Stimulated activated CD8-positive, alpha-beta memory T cell treated with anti-CD3 and anti-CD28 coated beads, Interleukin-15, amount 100 ng/mL, for 24 hours (primary cell): ENCODE results near the gene EMD.

Experiments used
- DNase-seq: peaks from one replicate; pipeline ENCODE4 v3.0.0-alpha.2; 2020; ENCODE audit warnings: low read depth

Gene EMD

DNA sequence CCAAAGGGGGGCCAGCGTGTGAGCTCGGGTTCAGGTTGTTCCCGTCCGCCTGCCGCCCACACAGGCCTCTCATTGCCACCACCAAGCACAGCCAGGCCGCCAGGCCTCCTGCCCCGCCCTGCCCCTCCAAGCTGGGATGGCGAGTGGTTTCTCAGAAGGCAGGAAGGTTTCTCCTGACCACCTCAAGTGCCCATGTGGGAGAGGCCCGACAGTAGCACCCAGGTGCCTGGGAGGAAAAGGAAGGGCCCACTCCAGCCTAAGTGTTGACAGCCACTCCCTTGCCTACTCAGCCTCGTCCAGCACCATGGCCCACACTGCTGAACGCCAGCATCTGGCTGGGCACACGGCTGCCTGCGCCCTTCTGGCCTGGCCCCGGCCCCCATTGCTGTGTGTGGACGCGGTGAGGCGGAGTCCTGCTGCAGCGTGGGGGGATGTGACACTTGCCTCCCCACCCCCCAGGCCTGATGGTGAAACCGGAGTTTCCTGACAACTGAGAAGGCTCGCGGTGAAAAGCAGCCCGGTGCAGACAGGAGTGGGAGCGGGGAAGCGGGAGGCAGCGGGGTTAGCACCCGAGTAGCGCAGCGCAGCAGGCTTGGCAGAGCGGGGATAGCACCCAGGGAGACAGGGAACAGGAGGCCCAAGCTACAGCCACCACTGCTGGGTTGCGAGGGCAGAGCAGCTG, 23.9 kb upstream of the EMD start:
- DNase-seq = no peak

DNA sequence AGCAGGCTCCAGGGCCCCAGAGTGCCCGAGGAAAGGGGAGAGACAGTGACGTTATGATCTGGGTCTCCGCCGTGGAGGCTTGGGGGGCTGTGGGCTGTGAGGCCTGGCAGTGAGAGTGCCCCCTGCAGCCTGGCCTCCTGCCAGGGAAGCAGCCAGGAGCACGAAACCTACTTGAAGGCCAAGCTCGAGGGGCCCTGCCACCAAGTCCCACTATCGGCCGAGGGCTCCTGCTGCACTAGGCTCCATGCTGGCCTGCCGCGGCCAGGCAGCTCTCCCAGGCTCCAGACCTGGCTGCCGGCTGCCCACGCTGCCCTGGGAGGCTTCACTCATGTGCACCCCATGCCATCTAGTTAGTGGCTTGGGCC, 23.3 kb upstream of the EMD start:
- DNase-seq = no peak

DNA sequence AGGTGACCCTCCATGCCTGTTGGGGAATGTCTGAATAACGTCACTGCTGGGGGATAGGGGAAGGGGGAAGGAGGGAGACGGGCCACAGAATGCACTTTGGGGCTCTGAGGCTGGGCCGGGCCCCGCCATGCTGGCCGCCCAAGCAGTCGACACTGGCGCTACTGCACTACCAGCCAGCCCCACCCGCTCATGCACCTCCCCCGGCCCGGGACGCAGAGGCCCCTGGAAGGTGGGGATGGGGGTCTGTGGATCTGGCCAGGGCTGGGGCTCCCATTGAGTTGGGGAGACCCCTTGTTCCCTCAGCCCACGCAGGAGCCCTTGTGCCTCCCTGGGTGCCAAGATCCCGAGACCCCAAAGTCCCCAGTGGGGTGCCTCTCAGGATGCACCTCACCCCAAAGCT, 22.5 kb upstream of the EMD start:
- DNase-seq = no peak

DNA sequence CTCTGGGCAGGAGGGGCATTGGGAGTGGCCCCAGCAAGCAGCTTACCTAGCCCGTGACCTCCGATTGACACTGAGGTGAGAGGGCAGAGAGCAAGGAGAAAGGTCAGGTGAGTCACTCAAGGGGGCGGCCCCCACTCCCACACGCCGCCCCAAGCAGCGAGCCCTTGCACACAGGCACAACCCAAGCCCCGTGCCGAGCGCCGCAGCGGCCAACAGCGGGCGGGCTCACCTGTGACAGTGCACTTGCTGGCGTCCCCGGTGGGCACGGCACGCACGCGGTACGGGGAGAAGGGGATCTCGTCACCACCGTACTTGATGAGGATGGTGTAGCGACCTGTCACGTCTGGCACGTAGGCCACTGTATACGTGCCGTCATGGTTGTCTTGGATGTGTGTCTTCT, 21.9 kb upstream of the EMD start:
- no peak for DNase-seq

DNA sequence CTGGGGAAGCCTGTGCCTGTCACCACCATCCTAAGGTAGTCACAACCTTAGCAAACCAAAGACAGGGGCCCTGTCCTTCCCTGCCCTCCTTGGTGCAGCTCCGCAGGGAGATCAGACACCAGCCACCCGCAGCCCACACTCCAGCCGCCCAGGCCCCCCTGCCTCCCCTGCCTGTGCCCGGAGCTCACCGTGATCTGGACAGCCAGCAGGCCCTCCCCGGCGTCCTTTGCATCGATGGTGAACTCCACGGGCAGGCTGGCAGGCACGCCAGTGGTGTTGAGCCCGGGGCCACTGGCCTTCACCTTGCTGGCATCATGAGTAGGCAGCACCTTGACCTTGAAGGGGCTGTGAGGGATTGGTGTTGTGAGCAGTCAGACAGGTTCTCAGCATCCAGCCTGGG, 21.1 kb upstream of the EMD start:
- no peak for DNase-seq

DNA sequence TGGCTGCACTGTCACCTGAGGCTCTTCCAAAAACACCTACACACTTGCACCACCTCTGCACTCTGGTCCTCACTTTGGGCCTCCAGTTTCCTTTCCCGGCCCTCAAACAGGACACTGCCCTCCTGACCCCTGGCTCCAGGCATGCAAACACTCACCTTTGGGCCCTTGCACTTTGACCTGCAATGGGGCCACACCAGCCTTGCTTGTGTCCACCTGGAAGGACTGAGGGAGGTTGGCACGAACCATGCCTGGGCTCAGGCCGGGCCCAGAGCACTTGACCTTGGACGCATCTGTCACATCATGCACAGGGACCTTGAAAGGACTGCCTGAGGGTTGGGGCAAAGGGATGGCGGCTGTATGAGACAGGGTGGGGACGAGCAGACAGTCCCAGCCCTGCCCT, 20.3 kb upstream of the EMD start:
- DNase-seq = no peak

GRCh38 chrX:154359362-154360154, 19.5 kb upstream of the EMD start:
- DNase-seq = no peak

DNA sequence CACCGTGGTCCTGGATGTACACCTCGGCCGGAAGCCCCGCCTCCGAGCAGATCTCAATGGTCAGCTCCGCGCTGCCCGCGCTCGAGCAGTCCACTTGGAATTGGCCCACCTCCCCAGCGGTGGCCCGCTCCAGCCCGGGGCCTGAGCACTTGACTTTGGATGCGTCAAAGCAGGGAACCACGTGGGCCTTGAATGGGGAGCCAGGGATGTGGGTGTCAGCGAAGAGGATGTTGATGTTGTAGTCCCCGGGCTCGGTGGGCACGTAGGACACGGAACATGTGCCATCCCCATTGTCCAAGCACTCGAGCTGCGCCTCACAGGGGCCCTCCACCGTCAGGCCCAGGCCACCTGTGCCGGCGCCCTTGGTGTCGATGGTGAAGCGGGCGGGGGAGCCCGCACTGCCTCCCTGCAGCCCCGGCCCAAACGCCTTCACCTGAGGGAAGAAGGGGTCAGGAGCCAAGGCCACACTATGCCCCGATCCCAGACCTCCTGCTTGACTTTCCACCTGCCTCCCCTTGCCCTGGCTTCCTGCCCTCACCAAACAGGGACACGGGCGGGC, 18.9 kb upstream of the EMD start:
- no peak for DNase-seq

GRCh38 chrX:154362085-154362742, 16.9 kb upstream of the EMD start:
- no peak for DNase-seq

- DNase-seq = no peak
Observed at GRCh38 chrX:154363706-154364439, 15.2 kb upstream of the EMD start.

DNA sequence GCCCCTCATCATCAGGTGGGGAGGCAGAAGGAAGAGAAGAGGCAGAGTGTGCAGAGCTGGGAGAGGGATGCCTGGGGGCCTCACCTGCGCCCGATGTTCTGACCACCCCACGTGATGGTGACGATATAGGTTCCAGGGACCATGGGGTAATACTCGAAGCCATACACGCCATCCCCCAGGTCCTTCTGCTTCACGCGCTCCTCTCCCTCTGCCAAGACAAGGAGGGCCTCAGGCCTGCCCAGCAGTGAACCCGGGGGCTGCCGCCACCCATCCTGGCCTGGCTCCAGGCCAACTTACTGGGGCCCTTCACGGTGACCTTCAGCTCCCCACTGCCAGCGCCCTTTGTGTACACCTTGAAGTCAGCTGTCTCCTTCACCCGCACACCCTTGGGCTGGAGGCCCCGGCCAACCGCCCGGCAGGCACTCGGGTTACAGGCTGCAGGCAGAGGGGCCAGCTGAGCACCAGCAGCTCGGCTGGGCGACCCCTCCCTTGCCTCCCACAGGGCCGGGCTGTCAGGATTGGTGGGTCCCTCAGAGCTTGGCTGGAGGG, 14.0 kb upstream of the EMD start:
- DNase-seq = no peak

DNA sequence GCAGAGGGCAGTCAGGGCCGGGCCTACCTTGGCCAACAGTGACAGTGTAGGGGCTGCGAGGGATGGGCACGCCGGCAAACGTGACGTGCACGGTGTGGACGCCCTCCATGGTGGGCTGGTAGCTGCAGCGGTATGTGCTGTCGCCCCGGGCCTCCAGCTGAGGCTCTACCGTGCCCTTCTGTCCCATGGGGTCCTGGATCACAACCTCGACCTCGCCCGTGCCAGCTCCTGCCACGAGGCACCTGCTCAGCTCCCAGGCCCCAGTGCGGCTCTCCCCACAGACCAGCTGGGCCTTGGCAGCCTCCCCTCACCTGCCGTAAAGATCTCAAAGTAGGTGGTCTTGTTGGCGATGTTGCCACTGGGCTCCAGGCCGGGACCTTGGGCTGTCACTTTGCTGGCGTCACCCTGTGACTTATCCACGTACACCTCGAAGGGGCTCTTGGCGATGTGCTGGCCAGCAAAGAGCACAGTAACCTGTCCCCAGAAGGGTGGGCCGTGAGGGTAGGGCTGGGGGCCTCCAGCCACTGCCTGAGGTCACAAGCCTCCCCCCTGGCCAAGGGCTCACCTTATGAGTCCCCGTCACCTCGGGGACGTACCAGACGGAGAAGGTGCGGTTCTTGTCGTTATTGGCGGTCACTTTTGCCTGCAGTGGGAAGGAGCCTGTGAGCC, 13.0 kb upstream of the EMD start:
- no peak for DNase-seq

GRCh38 chrX:154366666-154367055, 12.4 kb upstream of the EMD start:
- DNase-seq = no peak

DNA sequence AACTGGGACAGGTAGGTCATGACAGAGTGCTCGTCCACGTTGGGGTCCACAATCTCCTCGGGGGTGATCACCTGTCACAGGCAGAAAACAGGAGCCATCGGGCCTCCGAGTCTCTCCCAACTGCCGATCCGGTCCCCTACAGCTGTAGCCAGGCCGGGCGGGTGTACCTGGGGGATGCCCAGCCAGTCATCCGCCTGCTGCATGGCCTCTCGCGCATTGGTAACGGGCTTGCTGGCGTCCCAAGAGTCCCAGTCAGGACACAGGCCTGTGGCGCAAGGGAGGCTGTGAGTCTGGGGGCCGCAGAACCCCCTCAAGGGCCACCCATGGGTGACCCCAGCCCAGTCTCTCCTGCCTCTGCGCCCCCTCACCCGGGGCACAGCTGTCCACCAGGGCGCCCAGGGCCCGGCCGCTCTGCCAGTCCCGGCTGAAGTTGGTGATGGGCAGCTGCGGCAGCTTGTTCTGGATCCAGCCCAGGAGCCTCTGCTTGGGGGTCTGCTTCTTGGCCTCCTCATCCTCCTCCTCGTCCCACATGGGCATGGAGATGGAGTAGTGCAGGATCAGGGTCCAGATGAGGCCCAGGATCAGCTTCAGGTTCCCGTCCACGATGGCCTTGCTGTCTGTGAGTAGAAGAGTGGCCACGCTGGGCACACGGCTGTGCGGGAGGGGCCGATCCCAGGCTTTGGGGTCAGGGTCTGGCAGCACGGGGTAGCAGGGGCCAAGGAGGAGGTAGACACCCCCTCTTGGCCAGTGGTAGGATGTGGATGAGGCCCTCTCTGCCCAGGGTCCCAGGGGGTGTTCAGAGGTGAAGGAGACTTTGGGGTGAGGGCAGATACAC, 11.4 kb upstream of the EMD start:
- no peak for DNase-seq

- peak; percentile 69 for DNase-seq
Observed at GRCh38 chrX:154368630-154369448, 10.3 kb upstream of the EMD start.

GRCh38 chrX:154369449-154370299, 9.4 kb upstream of the EMD start:
- no peak for DNase-seq

GRCh38 chrX:154370300-154371016, 8.6 kb upstream of the EMD start:
- no peak for DNase-seq
